ENCODE measurements around the gene DFFB. TPM values are rescaled to one million over a fixed set of nuclear protein-coding genes. Genes with fewer than 3 reads are reported as not detected.

DFFB gene
- total RNA-seq, 1 donor from 2014 or later: 4.4 TPM

DNA sequence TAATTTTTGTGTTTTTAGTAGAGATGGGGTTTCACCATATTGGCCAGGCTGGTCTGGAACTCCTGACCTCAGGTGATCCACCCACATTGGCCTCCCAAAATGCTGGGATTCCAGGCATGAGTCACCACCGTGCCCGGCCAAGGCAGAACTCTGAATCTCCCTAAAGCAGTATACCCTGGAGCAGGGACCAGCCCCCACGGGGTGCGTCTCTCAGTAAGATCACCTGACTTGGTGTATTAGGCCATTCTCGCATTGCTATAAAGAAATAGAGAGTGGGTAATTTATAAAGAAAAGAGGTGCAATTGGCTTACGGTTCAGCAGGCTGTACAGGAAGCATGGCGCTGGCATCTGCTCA is 14.2 kb downstream of the DFFB start:
- no peak for DNase-seq (ENCODE audit: low spot score)

- DNase-seq (ENCODE audit: low spot score): no peak
These were observed 15.3 kb downstream of the DFFB start for GRCh38 chr1:3872546-3872945.

DNA sequence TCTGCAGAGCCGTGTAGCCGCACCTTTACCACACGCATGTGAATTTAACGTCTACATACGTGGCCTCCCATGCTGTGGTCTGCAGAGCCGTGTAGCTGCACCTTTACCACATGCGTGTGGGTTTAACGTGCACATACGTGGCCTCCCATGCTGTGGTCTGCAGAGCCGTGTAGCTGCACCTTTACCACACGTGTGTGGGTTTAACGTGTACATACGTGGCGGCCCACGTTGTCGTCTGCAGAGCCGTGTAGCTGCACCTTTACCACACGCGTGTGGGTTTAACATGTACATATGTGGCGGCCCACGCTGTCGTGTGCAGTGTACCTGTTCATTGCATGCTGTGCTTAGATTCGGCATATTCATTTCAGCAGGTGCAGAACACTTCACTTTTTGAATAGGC is 17.5 kb downstream of the DFFB start:
- DNase-seq (ENCODE audit: low spot score): no peak

GRCh38 chr1:3876716-3877115 is 19.4 kb downstream of the DFFB start:
- no peak for DNase-seq (ENCODE audit: low spot score)

- DNase-seq (ENCODE audit: low spot score): no peak
These were observed 21.8 kb downstream of the DFFB start for GRCh38 chr1:3879099-3879498.

GRCh38 chr1:3879787-3880428 is 22.6 kb downstream of the DFFB start:
- DNase-seq (ENCODE audit: low spot score): no peak

- DNase-seq (ENCODE audit: low spot score): no peak
These were observed 23.3 kb downstream of the DFFB start for GRCh38 chr1:3880429-3881192.

DNA sequence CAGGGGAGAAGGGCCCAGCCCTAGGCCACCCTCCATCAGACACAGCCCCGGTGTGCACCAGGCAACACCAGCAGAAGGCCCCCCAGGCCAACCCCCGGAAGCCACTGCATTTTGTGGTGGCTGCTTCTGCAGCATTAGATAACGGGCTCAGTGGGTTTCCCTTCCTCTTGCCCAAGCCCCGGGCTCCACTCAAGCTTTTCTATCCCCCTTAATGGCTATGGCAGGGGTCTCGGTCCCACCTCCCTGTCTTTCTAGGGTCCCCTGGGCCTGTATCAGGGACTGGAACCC is 23.9 kb downstream of the DFFB start:
- no peak for DNase-seq (ENCODE audit: low spot score)

GRCh38 chr1:3883194-3883925 is 26.1 kb downstream of the DFFB start:
- DNase-seq (ENCODE audit: low spot score): no peak

GRCh38 chr1:3884966-3885365 is 27.7 kb downstream of the DFFB start:
- DNase-seq (ENCODE audit: low spot score): no peak

DNA sequence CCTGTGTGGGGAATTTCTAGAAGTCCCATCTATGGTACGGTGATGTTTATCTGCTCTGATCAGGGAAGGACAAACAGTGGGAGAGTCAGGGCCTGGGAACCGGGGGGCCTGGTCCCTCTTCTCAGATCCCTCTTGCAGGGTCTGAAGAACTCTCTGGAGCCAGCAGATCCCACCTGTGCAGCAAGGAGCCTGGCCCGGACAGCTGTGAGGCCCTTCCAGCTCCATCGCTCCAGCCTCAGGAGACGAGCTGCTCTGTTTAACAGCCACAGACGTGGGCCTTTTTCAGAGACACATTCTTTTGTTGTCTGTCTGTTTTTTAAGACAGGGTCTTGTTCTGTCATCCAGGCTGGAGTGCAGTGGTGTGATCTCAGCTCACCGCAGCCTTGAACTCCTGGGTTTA is 28.3 kb downstream of the DFFB start:
- no peak for DNase-seq (ENCODE audit: low spot score)

DNA sequence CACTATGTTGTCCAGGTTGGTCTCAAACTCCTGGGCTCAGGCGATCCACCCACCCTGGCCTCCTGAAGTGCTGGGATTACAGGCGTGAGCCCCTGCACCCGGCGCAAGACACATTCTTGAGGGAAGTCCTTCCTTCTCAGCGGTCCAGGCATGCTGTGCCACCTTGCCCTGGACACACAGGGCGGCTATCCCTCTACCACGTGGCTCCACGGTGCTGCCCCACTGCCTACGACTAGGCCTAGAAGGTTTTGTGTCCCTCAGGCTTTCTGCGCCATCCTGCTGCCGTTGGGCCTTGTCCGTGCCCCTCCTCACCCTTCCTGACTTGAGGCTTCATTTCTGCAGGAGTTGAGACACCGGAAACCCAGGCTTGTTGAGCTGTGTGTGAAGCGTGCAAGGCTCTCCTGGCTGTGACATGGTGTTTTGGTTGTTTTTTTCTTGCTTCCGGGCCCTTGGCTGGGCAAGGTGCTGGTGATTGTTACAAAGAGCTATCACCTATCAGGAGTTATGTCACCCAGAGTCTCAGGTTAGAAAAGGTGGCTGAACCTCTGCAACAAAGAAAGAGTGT is 28.9 kb downstream of the DFFB start:
- no peak for DNase-seq (ENCODE audit: low spot score)

- no peak for DNase-seq (ENCODE audit: low spot score)
These were observed 29.4 kb downstream of the DFFB start for GRCh38 chr1:3886691-3887090.

DNA sequence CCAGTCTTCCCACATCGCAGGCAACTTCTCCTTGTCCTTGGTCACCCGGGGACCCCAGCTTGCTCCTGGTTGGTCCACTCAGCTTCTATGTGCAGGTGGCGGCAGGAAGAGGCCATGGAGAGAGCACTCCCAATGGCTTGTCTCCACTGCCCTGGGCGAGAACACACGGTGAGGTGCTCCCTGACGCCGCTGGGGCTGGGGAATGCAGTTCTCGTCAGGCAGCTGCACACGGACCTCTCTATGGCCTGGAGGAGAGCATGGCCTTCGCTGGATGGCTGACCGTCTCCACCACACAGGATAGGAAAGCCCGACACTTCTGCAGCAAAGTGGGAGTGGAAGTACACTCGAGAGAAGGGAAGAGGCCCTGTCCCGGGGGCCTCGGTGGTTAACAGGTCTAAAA is 31.0 kb downstream of the DFFB start:
- DNase-seq (ENCODE audit: low spot score): no peak

- no peak for DNase-seq (ENCODE audit: low spot score)
These were observed 32.7 kb downstream of the DFFB start for GRCh38 chr1:3889936-3890335.

DNA sequence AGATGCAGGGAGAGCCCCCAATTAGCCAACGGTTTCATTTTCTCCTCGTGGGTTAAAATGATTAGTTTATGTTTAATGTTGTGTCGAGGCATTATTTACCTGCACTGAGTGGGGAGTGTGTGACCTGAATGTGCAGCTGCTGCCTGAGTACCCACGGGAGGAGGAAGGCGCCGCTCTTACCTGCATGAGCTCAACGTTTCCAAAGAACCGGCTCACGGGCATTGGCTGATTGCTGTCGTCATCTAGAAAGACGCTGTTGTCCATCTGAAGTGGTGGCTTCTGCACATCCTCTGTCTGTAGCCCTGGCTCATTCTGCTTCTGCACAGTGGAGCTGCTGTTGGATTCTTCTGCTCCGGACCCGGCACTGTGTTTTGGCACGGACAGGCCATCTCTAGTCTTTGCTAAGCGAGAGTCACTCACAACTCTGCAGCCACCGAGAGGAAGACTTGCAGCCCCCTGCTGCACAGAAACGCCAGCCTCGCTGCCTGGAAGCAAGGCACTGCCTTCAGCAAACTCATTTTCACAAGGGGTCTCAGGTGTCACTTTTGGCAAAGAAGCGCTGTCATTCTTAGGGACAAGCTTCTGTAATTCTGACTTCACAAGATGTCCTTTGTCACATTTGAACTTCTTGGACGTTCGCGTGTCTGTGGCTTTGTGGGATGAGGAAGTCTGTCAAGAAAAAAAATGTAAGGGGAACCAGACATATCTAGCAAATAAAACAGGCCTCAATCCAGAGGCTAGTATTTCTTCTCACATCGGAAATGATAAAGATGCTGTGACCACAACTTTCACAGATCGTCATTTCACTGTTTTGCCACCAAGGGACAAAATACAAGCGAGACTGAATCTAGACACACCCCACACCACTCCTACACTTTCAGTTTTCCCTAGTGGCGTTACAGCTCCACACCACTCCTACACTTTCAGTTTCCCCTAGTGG is 33.4 kb downstream of the DFFB start:
- DNase-seq (ENCODE audit: low spot score): no peak

- DNase-seq (ENCODE audit: low spot score): no peak
These were observed 34.1 kb downstream of the DFFB start for GRCh38 chr1:3891329-3891865.

DNA sequence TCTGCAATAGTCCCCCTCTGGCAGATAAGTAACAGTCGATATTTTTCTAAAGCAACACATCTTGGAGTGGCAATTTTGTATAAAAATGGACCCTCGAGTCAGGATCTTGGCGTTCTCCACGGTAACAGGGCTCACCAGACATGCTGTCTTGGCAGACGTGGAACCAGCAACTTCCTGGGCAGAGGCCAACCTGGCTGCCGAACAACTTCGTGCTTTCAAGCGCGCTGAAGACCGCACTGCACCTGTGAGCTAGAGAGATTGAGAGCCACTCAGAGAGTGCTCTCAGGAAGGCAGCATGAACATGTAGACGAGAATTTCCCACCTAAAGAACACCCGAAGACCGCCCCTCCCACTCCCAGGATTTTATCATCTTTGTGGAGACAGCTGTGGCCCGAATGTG is 35.5 kb downstream of the DFFB start:
- DNase-seq (ENCODE audit: low spot score): no peak

DNA sequence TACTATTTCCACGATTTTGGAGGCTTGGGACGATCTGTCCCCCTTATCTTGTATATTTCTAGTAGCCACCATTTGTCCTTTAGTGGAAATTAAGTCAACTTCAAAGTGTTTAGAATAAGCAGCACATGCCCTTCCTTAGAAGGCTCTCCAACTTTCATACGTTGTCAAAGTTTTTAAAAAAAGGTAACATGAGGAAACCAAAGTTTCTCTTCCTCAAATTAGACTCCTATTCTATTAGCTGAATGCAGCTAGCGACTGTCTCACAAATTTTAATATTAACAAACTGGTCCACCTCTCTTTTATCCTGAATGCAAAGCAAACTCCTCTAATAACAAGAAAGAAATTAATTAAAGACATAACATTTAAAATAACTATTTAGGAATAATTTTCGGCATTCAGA is 35.9 kb downstream of the DFFB start:
- DNase-seq (ENCODE audit: low spot score): no peak

DNA sequence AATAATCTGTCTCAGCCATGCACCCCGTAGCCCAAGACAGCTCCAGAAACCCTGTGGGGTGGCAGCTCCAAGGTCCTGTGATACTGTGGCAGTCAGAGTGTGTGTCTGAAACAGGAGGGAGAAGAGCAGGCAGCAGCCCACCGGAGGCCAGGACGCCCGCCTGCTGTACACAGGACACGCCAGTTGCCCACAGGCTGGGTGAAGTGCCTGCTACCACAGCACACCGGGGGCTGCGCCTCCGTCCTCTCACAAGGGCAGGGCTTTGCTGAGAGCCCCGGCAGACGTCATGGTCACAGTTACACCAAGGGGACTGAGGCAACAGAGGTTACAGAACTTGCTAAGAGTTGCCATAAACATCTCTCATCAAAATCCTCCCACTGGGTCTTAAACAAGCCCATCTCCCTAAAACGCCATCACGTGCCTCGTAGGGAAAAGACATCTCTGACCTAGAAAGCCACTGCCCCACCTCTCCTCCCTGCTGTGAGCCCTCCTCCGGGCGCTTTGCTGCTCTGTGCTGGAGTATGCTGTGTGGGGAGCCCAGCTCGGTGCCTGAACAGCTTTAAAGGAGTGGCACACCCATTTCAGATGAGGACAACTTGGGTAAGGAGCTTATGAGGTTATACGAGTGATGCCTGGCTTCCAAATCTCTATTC is 37.5 kb downstream of the DFFB start:
- DNase-seq (ENCODE audit: low spot score): no peak

All from mesenteric fat pad (tissue), 1 donor.